Esophagus (tissue), 2 donors: ENCODE measurements around the gene EHBP1. TPM values are rescaled to one million over a fixed set of nuclear protein-coding genes. Genes with fewer than 3 reads are reported as not detected.

Experiments
- H3K27ac ChIP-seq, 2 donors: one replicate each; pipeline ENCODE4 v1.5.1; 2013; ENCODE audit warnings: low read depth in 2 of 2, mild to moderate bottlenecking in 2 of 2, inconsistent platforms in 1 of 2, low read length in 1 of 2, moderate library complexity in 1 of 2
- H3K27me3 ChIP-seq, 2 donors: one replicate each; pipeline ENCODE4 v1.6.1; 2013; ENCODE audit warnings: low read length in 2 of 2, control low read depth in 1 of 2, mild to moderate bottlenecking in 1 of 2; ENCODE audit not compliant: insufficient read depth in 2 of 2, control insufficient read depth in 1 of 2
- H3K36me3 ChIP-seq, 2 donors: one replicate each; pipeline ENCODE4 v1.6.1; 2013; ENCODE audit warnings: low read length in 1 of 2; ENCODE audit not compliant: control insufficient read depth in 2 of 2, insufficient read depth in 2 of 2
- H3K4me1 ChIP-seq, 2 donors: one replicate each; pipeline ENCODE4 v1.6.1; 2013; ENCODE audit warnings: low read length in 1 of 2; ENCODE audit not compliant: control insufficient read depth in 2 of 2, insufficient read depth in 2 of 2
- H3K4me3 ChIP-seq, 2 donors: one replicate each; pipeline ENCODE4 v1.5.1; 2013; ENCODE audit warnings: low read length in 2 of 2, mild to moderate bottlenecking in 2 of 2, low read depth in 1 of 2, moderate library complexity in 1 of 2
- H3K9me3 ChIP-seq, 2 donors: one replicate each; pipeline ENCODE4 v1.6.1; 2013; ENCODE audit warnings: mild to moderate bottlenecking in 2 of 2, low read depth in 1 of 2, low read length in 1 of 2, moderate library complexity in 1 of 2; ENCODE audit not compliant: control insufficient read depth in 2 of 2, insufficient read depth in 1 of 2
- WGBS, 2 donors: extraction: QIAGEN DNeasy Blood & Tissue Kit; methylation state at CpG; one replicate each; pipeline ENCODE4 v1.1.7; 2013; 5-methylcytosine and 5-hydroxymethylcytosine counted together
- polyA plus RNA-seq, 2 donors: library from polyadenylated mRNA; stranded (reverse); fragments of 200-250 nt; gene quantifications; one replicate each; pipeline ENCODE4 v1.2.3, GENCODE V29; 2013
- donor health status: healthy with polysubstance abuse.
- donor health status: Bipolar disorder and iron deficiency.

Gene EHBP1
- polyA plus RNA-seq, 2 donors: 14.1 to 28.9 TPM

GRCh38 chr2:62727259-62727867 lies 21.9 kb downstream of the EHBP1 start:
- Histone ChIP-seq H3K4me3 (no peak overlapping the region), H3K4me1 (peaks cover 5 to 10% of the 10 kb centered on the region in 2 donors), H3K36me3 (peaks cover 2 to 4% of the 10 kb centered on the region in 2 donors), H3K27ac (no peak overlapping the region), H3K9me3 (no peaks in the 10 kb centered on the region), H3K27me3 (no peaks in the 10 kb centered on the region)
- 88 to 90% methylated on average over 2 of the region's 2 CpGs for WGBS, 2 donors

DNA sequence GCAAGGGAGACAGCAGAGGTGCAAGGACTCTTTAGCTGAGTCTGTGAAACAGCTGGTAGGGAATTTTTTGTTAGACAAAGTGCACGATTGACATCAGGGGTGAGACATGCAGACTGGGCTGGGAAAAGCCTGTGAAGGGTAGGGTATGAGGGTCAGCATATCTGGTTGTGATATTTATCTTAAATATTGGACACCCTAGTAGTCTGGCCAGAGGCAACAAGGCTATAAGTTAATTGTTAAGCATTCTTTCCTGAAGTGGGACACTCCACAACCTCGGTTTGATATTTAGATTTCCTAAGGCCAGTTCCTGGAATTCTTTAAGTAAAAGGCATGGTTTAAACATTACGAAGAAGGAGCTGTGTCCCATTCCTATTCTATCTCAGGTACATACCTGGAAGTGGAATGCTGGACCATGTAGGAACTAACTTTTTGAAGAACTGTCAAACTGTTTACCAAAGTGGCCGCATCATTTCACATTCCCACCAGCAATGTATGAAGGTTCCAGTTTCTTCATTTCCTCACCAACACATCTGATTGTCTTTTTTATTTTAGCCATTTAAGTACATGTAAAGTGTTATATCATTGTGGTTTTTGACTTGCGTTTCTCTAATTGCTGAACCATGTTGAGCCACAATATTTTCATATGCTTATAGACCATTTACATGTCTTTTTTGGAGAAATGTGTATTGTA lies 22.5 kb downstream of the EHBP1 start:
- 71 to 73% methylated on average over 5 of the region's 5 CpGs for WGBS, 2 donors
- peaks cover 2 to 4% of the 10 kb centered on the region in 2 donors for H3K36me3 ChIP-seq
- H3K27ac ChIP-seq: no peak overlapping the region
- H3K27me3 ChIP-seq: no peaks in the 10 kb centered on the region
- peaks cover 5 to 10% of the 10 kb centered on the region in 2 donors for H3K4me1 ChIP-seq
- H3K9me3 ChIP-seq: no peaks in the 10 kb centered on the region
- no peak overlapping the region for H3K4me3 ChIP-seq

DNA sequence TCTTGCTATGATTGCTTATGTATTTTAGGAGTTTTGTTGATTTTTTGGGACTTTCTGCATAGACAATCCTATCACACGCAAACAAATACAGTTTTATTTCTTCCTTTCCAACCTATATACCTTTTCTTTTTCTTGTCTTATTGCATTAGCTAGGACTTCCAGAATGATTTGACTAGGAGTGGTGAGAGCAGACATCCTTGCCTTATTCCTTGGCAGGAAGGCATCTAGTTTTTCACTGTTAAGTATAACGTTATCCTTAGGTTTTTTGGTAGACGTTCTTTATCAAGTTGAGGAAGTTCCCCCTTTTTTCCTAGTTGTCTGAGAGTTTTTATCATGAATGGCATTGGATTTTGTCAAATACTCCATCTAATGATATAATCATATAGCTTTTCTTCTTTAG lies 25.8 kb downstream of the EHBP1 start:
- WGBS, 2 donors: 97 to 98% methylated on average over 3 of the region's 3 CpGs

DNA sequence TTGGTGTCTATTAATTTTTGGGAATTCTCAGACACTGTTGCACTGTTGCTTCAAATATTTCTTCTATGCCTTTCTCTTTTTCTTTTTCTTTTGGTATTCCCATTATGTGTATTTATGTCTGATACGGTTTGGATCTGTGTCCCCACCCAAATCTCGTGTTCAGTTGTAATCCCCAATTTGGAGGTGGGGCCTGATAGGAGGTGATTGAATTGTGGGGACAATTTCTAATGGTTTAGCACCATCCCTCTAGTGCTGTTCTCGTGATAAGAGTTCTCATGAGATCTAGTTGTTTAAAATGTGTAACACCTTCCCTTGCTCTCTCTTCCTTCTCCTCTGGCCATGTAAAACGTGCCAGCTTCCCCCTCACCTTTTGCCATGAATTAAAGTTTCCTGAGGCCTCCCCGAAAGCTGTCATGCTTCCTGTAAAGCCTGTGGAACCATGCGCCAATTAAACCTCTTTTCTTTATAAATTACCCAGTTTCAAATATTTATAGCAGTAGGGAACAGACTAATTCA lies 26.8 kb downstream of the EHBP1 start:
- no peaks in the 10 kb centered on the region for H3K4me1 ChIP-seq
- WGBS, 2 donors: 93 to 94% methylated on average over 6 of the region's 6 CpGs

More for the DNA sequence above, 25.8 kb downstream of the EHBP1 start:
- H3K9me3 ChIP-seq: no peaks in the 10 kb centered on the region
- no peaks in the 10 kb centered on the region for H3K27me3 ChIP-seq
- no peak overlapping the region for H3K27ac ChIP-seq
- peaks cover 0 to 2% of the 10 kb centered on the region in 2 donors for H3K36me3 ChIP-seq
- H3K4me1 ChIP-seq: no peaks in the 10 kb centered on the region
- H3K4me3 ChIP-seq: no peak overlapping the region

DNA sequence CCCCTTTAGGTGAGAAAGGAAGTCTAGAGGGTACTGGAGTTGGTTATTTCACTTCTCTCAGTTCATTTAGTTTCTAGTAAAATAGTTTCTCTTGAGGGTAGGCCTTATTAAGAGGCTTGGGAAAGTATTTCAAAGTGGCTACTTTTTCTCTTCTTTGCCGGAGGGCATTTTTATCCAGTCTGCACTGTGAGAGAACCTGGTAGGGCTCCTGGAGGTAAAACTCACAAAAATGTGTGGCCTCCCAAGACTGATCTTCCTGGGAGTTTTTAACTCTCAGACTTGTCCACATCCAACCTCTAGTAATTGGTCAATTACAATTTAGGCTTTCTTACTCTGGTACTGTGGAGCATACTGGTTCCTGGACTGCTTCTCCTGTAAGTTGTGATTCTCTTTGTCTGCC lies 28.0 kb downstream of the EHBP1 start:
- Histone ChIP-seq H3K27me3 (no peaks in the 10 kb centered on the region), H3K4me1 (no peaks in the 10 kb centered on the region), H3K4me3 (no peak overlapping the region), H3K27ac (no peak overlapping the region), H3K36me3 (no peaks in the 10 kb centered on the region), H3K9me3 (no peaks in the 10 kb centered on the region)
- 93 to 100% methylated on average over 1 of the region's 1 CpG for WGBS, 2 donors

More for the DNA sequence above, 26.8 kb downstream of the EHBP1 start:
- Histone ChIP-seq H3K27ac (no peak overlapping the region), H3K4me3 (no peak overlapping the region), H3K9me3 (no peaks in the 10 kb centered on the region), H3K36me3 (peaks cover 0 to 2% of the 10 kb centered on the region in 2 donors), H3K27me3 (no peaks in the 10 kb centered on the region)

DNA sequence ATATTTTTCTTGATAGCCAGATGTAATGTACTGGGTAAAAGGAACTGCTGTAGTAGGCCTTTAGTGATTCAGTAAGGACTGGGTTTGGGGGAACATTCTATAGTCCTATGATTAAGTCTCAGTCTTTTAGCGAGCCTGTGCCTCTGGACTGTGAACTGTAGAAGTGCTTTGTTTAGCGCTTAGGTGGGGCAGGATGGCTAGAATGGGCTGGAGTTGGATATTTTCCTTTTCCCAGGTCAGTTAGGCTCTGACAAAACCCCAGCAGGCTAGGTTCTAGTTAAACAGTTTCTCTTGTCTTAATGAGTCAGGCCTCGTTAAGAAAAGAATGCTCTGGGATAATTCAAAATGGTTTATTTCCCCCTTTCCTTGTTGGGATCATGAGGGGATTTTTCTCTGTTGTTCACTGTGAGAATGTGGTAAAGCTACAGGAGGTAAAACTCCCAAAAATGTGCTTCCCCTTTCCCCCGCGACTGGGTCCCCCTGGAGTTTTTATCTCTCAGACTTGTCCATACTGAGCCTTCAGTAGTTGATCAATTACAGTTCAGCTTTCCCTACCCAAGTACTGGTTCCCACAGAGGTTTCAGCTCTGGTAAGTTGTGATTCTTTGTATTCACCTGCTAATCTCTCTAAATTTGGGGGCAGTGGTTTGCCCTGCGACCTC lies 31.5 kb downstream of the EHBP1 start:
- peaks cover 0 to 2% of the 10 kb centered on the region in 2 donors for H3K4me1 ChIP-seq
- no peaks in the 10 kb centered on the region for H3K9me3 ChIP-seq
- 87 to 90% methylated on average over 6 of the region's 6 CpGs for WGBS, 2 donors
- H3K27me3 ChIP-seq: no peaks in the 10 kb centered on the region
- H3K27ac ChIP-seq: no peak overlapping the region
- H3K4me3 ChIP-seq: no peak overlapping the region
- no peaks in the 10 kb centered on the region for H3K36me3 ChIP-seq

- H3K27ac ChIP-seq: no peak overlapping the region
- WGBS, 2 donors: 79 to 86% methylated on average over 2 of the region's 2 CpGs
- no peaks in the 10 kb centered on the region for H3K36me3 ChIP-seq
- H3K27me3 ChIP-seq: no peaks in the 10 kb centered on the region
- no peak overlapping the region for H3K4me3 ChIP-seq
- peaks cover 0 to 2% of the 10 kb centered on the region in 2 donors for H3K4me1 ChIP-seq
- no peaks in the 10 kb centered on the region for H3K9me3 ChIP-seq
Measured at GRCh38 chr2:62738981-62739936, 33.7 kb downstream of the EHBP1 start.

- peaks cover 0 to 2% of the 10 kb centered on the region in 2 donors for H3K4me1 ChIP-seq
- H3K36me3 ChIP-seq: no peaks in the 10 kb centered on the region
- 76% methylated on average over 1 of the region's 1 CpG for WGBS, 2 donors
- H3K9me3 ChIP-seq: no peaks in the 10 kb centered on the region
- H3K4me3 ChIP-seq: no peak overlapping the region
- H3K27ac ChIP-seq: no peak overlapping the region
- H3K27me3 ChIP-seq: no peaks in the 10 kb centered on the region
Measured at GRCh38 chr2:62740221-62740620, 34.7 kb downstream of the EHBP1 start.

- H3K9me3 ChIP-seq: no peaks in the 10 kb centered on the region
- H3K4me1 ChIP-seq: peaks cover 0 to 2% of the 10 kb centered on the region in 2 donors
- no peak overlapping the region for H3K27ac ChIP-seq
- no peaks in the 10 kb centered on the region for H3K36me3 ChIP-seq
- no peak overlapping the region for H3K4me3 ChIP-seq
- no peaks in the 10 kb centered on the region for H3K27me3 ChIP-seq
- WGBS, 2 donors: 93 to 95% methylated on average over 3 of the region's 3 CpGs
Measured at GRCh38 chr2:62741127-62741526, 35.6 kb downstream of the EHBP1 start.
